Measurements from ENCODE around the gene ASTN2.

ASTN2 gene

GRCh38 chr9:116491659-116492058 lies 923.2 kb downstream of the ASTN2 start:
- Histone ChIP-seq H3K9me3 (ENCODE audit: low read length) (no peaks in the 10 kb centered on the region), H2AFZ (ENCODE audit: low read depth, low read length) (no peak overlapping the region), H3K4me1 (ENCODE audit: insufficient read depth, low read length) (no peaks in the 10 kb centered on the region), H3K36me3 (ENCODE audit: insufficient read depth, low read length) (no peaks in the 10 kb centered on the region), H3K4me3 (ENCODE audit: low read length) (no peak overlapping the region), H3K27me3 (ENCODE audit: insufficient read depth, low read length) (no peaks in the 10 kb centered on the region)

GRCh38 chr9:116491219-116491618 lies 923.6 kb downstream of the ASTN2 start:
- H3K27me3 ChIP-seq (ENCODE audit: insufficient read depth, low read length): no peaks in the 10 kb centered on the region
- H3K4me3 ChIP-seq (ENCODE audit: low read length): no peak overlapping the region
- no peaks in the 10 kb centered on the region for H3K36me3 ChIP-seq (ENCODE audit: insufficient read depth, low read length)
- no peak overlapping the region for H2AFZ ChIP-seq (ENCODE audit: low read depth, low read length)
- H3K9me3 ChIP-seq (ENCODE audit: low read length): no peaks in the 10 kb centered on the region
- no peaks in the 10 kb centered on the region for H3K4me1 ChIP-seq (ENCODE audit: insufficient read depth, low read length)

- Histone ChIP-seq H3K4me3 (ENCODE audit: low read length) (no peak overlapping the region), H3K36me3 (ENCODE audit: insufficient read depth, low read length) (no peaks in the 10 kb centered on the region), H2AFZ (ENCODE audit: low read depth, low read length) (no peak overlapping the region), H3K27me3 (ENCODE audit: insufficient read depth, low read length) (no peaks in the 10 kb centered on the region), H3K4me1 (ENCODE audit: insufficient read depth, low read length) (no peaks in the 10 kb centered on the region), H3K9me3 (ENCODE audit: low read length) (no peaks in the 10 kb centered on the region)
Observed at GRCh38 chr9:116490321-116490720, 924.5 kb downstream of the ASTN2 start.

GRCh38 chr9:116488373-116488772 lies 926.5 kb downstream of the ASTN2 start:
- no peaks in the 10 kb centered on the region for H3K9me3 ChIP-seq (ENCODE audit: low read length)
- H2AFZ ChIP-seq (ENCODE audit: low read depth, low read length): no peak overlapping the region
- no peaks in the 10 kb centered on the region for H3K36me3 ChIP-seq (ENCODE audit: insufficient read depth, low read length)
- H3K4me1 ChIP-seq (ENCODE audit: insufficient read depth, low read length): peaks cover 3% of the 10 kb centered on the region
- H3K27me3 ChIP-seq (ENCODE audit: insufficient read depth, low read length): no peaks in the 10 kb centered on the region
- H3K4me3 ChIP-seq (ENCODE audit: low read length): no peak overlapping the region

DNA sequence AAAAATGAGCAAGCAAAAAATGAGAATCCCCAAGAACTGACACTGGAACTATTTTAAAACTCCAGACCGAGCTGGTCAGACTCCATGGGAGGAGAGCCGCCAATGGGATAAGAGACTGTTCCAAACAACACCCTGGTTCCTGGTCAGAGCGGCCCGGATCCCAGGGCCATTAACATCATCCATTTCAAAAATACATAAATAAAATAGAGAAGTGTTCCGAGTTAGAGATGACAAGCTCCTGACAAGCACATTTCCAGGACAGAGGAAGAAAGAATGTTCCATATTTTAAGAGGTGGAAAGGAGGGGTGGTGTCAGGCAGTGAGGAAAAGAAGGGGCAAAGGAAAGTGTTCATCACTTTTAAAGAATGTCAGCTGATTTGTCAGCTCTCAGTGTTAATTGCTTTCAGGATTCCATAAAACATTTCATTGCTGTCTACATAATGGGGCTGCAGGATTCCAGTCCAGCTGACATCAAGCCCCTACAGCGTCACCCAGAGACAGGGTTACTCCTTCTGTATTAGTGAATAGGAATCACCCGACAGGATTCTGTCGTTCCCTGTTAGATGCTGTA lies 930.3 kb downstream of the ASTN2 start:
- Histone ChIP-seq H3K27me3 (ENCODE audit: insufficient read depth, low read length) (no peaks in the 10 kb centered on the region), H3K4me1 (ENCODE audit: insufficient read depth, low read length) (peaks cover 8% of the 10 kb centered on the region), H2AFZ (ENCODE audit: low read depth, low read length) (no peak overlapping the region), H3K4me3 (ENCODE audit: low read length) (no peak overlapping the region), H3K36me3 (ENCODE audit: insufficient read depth, low read length) (no peaks in the 10 kb centered on the region), H3K9me3 (ENCODE audit: low read length) (no peaks in the 10 kb centered on the region)

DNA sequence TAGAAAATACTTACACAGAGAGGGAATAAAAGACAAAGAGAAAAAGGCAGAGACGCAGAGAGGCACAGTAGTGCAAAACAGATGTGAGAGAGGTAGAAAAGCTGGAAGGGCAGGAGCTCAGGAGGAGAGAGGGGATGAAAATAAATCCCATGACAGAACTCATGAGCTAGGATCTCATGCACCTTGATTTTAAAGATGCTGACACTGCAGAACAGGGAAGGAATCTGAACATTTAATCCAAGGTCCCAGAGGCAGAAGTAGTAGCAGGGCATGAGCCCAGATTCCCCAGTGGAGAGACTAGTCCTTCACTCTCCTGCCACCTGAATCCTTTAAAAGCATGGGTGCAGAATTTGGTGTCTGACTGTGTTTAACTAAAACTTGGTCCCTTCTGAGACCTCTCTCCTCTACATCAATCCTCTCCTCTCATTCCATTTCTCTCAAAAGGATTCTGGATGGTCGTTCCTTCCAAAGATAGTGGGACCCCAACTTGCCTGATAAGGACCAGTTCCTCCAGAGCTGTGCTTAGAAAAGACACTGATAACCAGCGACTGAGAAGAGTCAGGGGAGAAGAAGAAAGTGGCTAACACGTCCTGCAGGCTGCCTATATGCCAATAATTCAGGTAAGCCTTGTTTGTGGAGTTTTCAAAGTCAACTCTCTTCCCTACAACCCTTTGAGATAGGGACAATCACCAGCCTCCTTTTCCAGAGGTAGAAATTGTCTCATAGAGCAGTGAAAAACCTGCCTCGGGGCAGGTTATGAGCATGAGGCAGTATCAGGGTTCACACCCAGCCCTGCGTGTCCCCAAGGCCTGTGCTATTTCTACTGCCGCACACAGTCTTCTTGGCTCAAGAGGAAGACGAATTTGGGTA lies 931.0 kb downstream of the ASTN2 start:
- Histone ChIP-seq H3K27me3 (ENCODE audit: insufficient read depth, low read length) (no peaks in the 10 kb centered on the region), H3K9me3 (ENCODE audit: low read length) (no peaks in the 10 kb centered on the region), H2AFZ (ENCODE audit: low read depth, low read length) (no peak overlapping the region), H3K4me3 (ENCODE audit: low read length) (no peak overlapping the region), H3K4me1 (ENCODE audit: insufficient read depth, low read length) (peaks cover 12% of the 10 kb centered on the region), H3K36me3 (ENCODE audit: insufficient read depth, low read length) (no peaks in the 10 kb centered on the region)

DNA sequence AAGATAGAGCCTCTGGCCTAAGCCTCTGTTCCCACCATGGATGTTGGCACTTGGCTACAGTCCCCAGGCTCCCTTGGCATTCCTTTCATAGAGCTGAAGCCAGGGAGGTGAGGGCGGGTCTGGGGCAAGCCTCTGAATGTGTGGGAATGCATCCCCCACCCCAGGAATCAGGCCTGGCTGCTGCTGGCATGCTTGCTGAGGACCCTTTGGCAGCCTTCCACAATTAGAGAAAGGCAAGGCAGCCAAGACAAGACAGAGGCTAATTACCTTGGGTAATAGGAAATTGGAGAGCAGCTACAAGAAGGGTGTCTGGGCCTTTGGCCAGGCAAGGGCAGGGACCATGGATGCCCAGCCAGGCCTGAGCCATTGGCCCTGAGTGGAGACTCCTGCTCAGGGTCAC lies 932.1 kb downstream of the ASTN2 start:
- Histone ChIP-seq H2AFZ (ENCODE audit: low read depth, low read length) (no peak overlapping the region), H3K36me3 (ENCODE audit: insufficient read depth, low read length) (no peaks in the 10 kb centered on the region), H3K27me3 (ENCODE audit: insufficient read depth, low read length) (no peaks in the 10 kb centered on the region), H3K4me1 (ENCODE audit: insufficient read depth, low read length) (peaks cover 12% of the 10 kb centered on the region), H3K4me3 (ENCODE audit: low read length) (no peak overlapping the region), H3K9me3 (ENCODE audit: low read length) (no peaks in the 10 kb centered on the region)

DNA sequence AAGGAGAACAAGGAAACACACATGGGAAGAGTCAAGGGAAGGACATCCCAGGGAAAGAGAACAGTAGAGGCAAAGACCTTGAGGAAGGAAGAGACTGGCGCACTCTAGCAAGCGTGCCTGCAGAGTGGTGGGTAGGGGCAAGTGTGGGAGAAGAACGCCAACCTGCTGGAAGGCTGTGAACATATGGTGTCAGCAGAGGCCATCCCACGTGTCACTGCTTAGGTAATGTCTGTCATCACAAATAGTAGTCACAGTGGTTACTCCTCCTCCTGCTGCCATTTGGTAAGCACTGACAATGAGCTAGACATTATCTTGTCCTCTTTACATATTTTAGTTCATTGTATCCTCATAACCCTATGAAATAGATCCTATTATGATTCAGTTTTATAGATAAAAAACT lies 934.2 kb downstream of the ASTN2 start:
- Histone ChIP-seq H3K27me3 (ENCODE audit: insufficient read depth, low read length) (no peaks in the 10 kb centered on the region), H3K36me3 (ENCODE audit: insufficient read depth, low read length) (no peaks in the 10 kb centered on the region), H3K4me1 (ENCODE audit: insufficient read depth, low read length) (peaks cover 24% of the 10 kb centered on the region), H3K4me3 (ENCODE audit: low read length) (no peak overlapping the region), H3K9me3 (ENCODE audit: low read length) (no peaks in the 10 kb centered on the region), H2AFZ (ENCODE audit: low read depth, low read length) (no peak overlapping the region)

- Histone ChIP-seq H3K27me3 (ENCODE audit: insufficient read depth, low read length) (no peaks in the 10 kb centered on the region), H2AFZ (ENCODE audit: low read depth, low read length) (no peak overlapping the region), H3K36me3 (ENCODE audit: insufficient read depth, low read length) (no peaks in the 10 kb centered on the region), H3K4me3 (ENCODE audit: low read length) (no peak overlapping the region), H3K4me1 (ENCODE audit: insufficient read depth, low read length) (peaks cover 24% of the 10 kb centered on the region), H3K9me3 (ENCODE audit: low read length) (no peaks in the 10 kb centered on the region)
Observed at GRCh38 chr9:116479967-116480366, 934.9 kb downstream of the ASTN2 start.

DNA sequence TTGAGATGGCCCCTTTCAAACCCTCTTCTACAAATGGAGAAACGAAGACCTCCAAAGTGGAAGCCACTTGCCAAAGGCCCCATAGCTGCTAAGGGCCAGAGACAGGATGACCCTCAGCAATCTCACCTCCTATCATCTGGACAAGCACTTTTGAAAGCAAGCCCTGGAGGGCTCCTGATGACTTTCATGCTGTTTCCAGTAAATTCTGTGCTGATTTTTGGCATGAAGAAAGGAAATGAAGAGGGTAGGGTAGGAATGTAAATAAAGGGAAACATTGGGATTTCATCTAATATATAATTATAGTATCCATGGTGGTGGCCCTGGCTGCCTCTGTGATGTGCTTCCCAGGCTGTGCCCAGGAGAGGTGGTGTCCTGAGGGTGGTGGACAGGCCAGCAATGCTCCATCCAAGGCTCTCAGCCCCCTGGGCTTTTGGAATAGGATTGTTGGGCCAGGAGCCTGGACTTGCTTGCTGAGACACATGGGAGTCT lies 935.8 kb downstream of the ASTN2 start:
- peaks cover 24% of the 10 kb centered on the region for H3K4me1 ChIP-seq (ENCODE audit: insufficient read depth, low read length)
- no peaks in the 10 kb centered on the region for H3K27me3 ChIP-seq (ENCODE audit: insufficient read depth, low read length)
- H2AFZ ChIP-seq (ENCODE audit: low read depth, low read length): no peak overlapping the region
- H3K36me3 ChIP-seq (ENCODE audit: insufficient read depth, low read length): no peaks in the 10 kb centered on the region
- no peak overlapping the region for H3K4me3 ChIP-seq (ENCODE audit: low read length)
- no peaks in the 10 kb centered on the region for H3K9me3 ChIP-seq (ENCODE audit: low read length)

GRCh38 chr9:116477584-116478141 lies 937.2 kb downstream of the ASTN2 start:
- H3K4me3 ChIP-seq (ENCODE audit: low read length): no peak overlapping the region
- H3K9me3 ChIP-seq (ENCODE audit: low read length): no peaks in the 10 kb centered on the region
- peaks cover 18% of the 10 kb centered on the region for H3K4me1 ChIP-seq (ENCODE audit: insufficient read depth, low read length)
- no peaks in the 10 kb centered on the region for H3K36me3 ChIP-seq (ENCODE audit: insufficient read depth, low read length)
- H3K27me3 ChIP-seq (ENCODE audit: insufficient read depth, low read length): no peaks in the 10 kb centered on the region
- H2AFZ ChIP-seq (ENCODE audit: low read depth, low read length): no peak overlapping the region

DNA sequence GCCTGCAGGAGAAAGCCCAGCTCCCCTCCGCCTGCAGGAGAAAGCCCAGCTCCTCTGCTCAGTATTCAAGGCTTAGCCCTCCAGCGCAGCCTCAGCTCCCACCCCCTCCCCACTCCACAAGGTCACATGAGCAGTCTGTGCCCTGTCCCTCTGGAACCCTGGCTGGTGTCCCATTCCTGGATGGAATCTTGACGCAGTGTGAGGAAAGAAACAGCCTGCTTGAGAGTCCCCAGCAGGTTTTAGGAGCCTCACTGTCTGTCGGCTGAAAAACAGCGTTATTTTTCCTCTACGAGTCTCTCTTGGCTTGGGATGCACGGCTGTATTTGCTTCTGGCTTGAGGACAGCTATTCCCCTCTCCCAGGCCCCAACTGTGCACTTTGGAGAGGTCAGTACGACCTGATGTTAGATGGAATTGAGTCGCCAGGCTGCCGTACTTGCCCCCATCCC lies 937.9 kb downstream of the ASTN2 start:
- Histone ChIP-seq H3K36me3 (ENCODE audit: insufficient read depth, low read length) (no peaks in the 10 kb centered on the region), H2AFZ (ENCODE audit: low read depth, low read length) (no peak overlapping the region), H3K27me3 (ENCODE audit: insufficient read depth, low read length) (no peaks in the 10 kb centered on the region), H3K4me3 (ENCODE audit: low read length) (no peak overlapping the region), H3K4me1 (ENCODE audit: insufficient read depth, low read length) (peaks cover 22% of the 10 kb centered on the region), H3K9me3 (ENCODE audit: low read length) (no peaks in the 10 kb centered on the region)

GRCh38 chr9:116476002-116476401 lies 938.9 kb downstream of the ASTN2 start:
- Histone ChIP-seq H3K4me1 (ENCODE audit: insufficient read depth, low read length) (peaks cover 31% of the 10 kb centered on the region), H3K36me3 (ENCODE audit: insufficient read depth, low read length) (no peaks in the 10 kb centered on the region), H2AFZ (ENCODE audit: low read depth, low read length) (no peak overlapping the region), H3K27me3 (ENCODE audit: insufficient read depth, low read length) (no peaks in the 10 kb centered on the region), H3K4me3 (ENCODE audit: low read length) (no peak overlapping the region), H3K9me3 (ENCODE audit: low read length) (no peaks in the 10 kb centered on the region)
